ENCODE data around the gene DIPK1C.

Gene DIPK1C

GRCh38 chr18:74418023-74418422 is 39.1 kb downstream of the DIPK1C start:
- DNase-seq, result no peak

- no peak for DNase-seq
Measured at GRCh38 chr18:74416124-74416523, 41.0 kb downstream of the DIPK1C start.

GRCh38 chr18:74414953-74415515 is 42.1 kb downstream of the DIPK1C start:
- no peak for DNase-seq

- DNase-seq, result no peak
Measured at GRCh38 chr18:74413836-74414235, 43.3 kb downstream of the DIPK1C start.

- no peak for DNase-seq
Measured at GRCh38 chr18:74412116-74412880, 44.8 kb downstream of the DIPK1C start.

- DNase-seq, result no peak
Measured at GRCh38 chr18:74411475-74411874, 45.6 kb downstream of the DIPK1C start.

- DNase-seq, result no peak
Measured at GRCh38 chr18:74410441-74410992, 46.6 kb downstream of the DIPK1C start.

- DNase-seq, result no peak
Measured at GRCh38 chr18:74407888-74408287, 49.2 kb downstream of the DIPK1C start.

- DNase-seq, result no peak
Measured at GRCh38 chr18:74402806-74403433, 54.2 kb downstream of the DIPK1C start.

GRCh38 chr18:74400813-74401212 is 56.3 kb downstream of the DIPK1C start:
- no peak for DNase-seq

GRCh38 chr18:74399091-74399887 is 57.8 kb downstream of the DIPK1C start:
- peak; percentile 12 to 28 for DNase-seq

- DNase-seq, result no peak
Measured at GRCh38 chr18:74397572-74397971, 59.5 kb downstream of the DIPK1C start.

- DNase-seq, result peak; percentile 8 to 16
Measured at GRCh38 chr18:74396171-74397169, 60.6 kb downstream of the DIPK1C start.

- no peak for DNase-seq
Measured at GRCh38 chr18:74395648-74396154, 61.4 kb downstream of the DIPK1C start.

- no peak for DNase-seq
Measured at GRCh38 chr18:74395006-74395405, 62.1 kb downstream of the DIPK1C start.

GRCh38 chr18:74392323-74392722 is 64.8 kb downstream of the DIPK1C start:
- DNase-seq, result no peak

GRCh38 chr18:74390900-74391299 is 66.2 kb downstream of the DIPK1C start:
- peak in 1 of 2 donors; percentile 28 for DNase-seq

- no peak for DNase-seq
Measured at GRCh38 chr18:74389991-74390390, 67.1 kb downstream of the DIPK1C start.

- no peak for DNase-seq
Measured at GRCh38 chr18:74389171-74389927, 67.8 kb downstream of the DIPK1C start.

GRCh38 chr18:74388227-74388626 is 68.9 kb downstream of the DIPK1C start:
- no peak for DNase-seq

All from inflammatory macrophage (primary cell).